ENCODE measurements around the gene PGRMC2. TPM values are rescaled to one million over a fixed set of nuclear protein-coding genes. Genes with fewer than 3 reads are reported as not detected.

Gene PGRMC2
- total RNA-seq, 1 donor from 2014 or later: 7.9 TPM

DNA sequence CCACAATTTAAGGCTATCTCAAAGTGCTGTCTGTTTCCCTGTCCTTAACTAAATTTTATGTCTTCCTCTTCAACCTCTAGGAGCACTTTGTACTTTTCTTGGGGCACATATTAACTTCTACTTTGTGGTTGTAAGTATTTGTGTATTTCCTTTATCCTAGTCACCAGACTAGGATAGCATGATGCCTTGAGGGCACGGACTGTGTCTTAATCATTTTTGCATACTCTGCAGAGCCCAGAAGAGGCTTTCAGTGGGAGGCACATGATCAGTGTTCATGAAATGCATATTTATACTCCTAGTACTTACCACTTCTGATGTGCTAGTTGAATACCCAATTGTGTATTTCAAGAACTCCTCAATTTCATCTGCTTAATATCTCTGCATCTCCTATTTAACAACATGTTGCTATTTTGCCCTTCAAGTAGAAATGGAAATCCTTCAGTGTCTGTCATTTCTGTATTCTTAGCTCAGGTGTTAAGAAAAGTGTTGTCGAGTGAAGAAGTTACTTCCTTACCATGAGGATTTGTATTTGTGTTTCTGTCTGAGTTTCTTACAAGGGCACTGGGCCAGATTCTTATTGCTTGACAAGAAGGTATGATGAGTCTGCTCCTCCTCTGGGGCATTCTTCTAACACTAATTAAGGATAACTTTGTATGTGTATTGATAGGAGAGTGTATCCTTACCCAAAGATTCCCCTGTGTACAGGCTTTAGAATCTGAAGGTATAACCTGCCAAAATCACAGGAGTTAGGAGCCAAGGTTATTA lies 28.3 kb upstream of the PGRMC2 start:
- FAIRE-seq: no peak
- Histone ChIP-seq H3K27me3 (ENCODE audit: control insufficient read depth, insufficient read depth, low read length) (no peaks in the 10 kb centered on the region), H3K36me3 (ENCODE audit: control insufficient read depth, insufficient read depth, low read length) (no peaks in the 10 kb centered on the region), H3K4me3 (ENCODE audit: low read depth, low read length) (no peak overlapping the region)
- DNase-seq (ENCODE audit: low read depth): peak; percentile 55
- TF ChIP-seq CTCF (IDR thresholded peaks at IDR 0.05; ENCODE audit: insufficient read depth, low read length, severe bottlenecking): no peak

GRCh38 chr4:128311659-128312403 lies 24.2 kb upstream of the PGRMC2 start:
- FAIRE-seq (no peak), DNase-seq (ENCODE audit: low read depth) (peak; percentile 54)
- no peak overlapping the region for H3K4me3 ChIP-seq (ENCODE audit: low read depth, low read length)
- no peak for TF ChIP-seq CTCF (IDR thresholded peaks at IDR 0.05; ENCODE audit: insufficient read depth, low read length, severe bottlenecking)
- H3K36me3 ChIP-seq (ENCODE audit: control insufficient read depth, insufficient read depth, low read length): no peaks in the 10 kb centered on the region
- no peaks in the 10 kb centered on the region for H3K27me3 ChIP-seq (ENCODE audit: control insufficient read depth, insufficient read depth, low read length)

- H3K36me3 ChIP-seq (ENCODE audit: control insufficient read depth, insufficient read depth, low read length): no peaks in the 10 kb centered on the region
- FAIRE-seq (no peak), DNase-seq (ENCODE audit: low read depth) (no peak)
- TF ChIP-seq CTCF (IDR thresholded peaks at IDR 0.05; ENCODE audit: insufficient read depth, low read length, severe bottlenecking): peak; percentile 10
- no peaks in the 10 kb centered on the region for H3K27me3 ChIP-seq (ENCODE audit: control insufficient read depth, insufficient read depth, low read length)
- no peak overlapping the region for H3K4me3 ChIP-seq (ENCODE audit: low read depth, low read length)
Measured at GRCh38 chr4:128310266-128310697, 22.7 kb upstream of the PGRMC2 start.

- H3K36me3 ChIP-seq (ENCODE audit: control insufficient read depth, insufficient read depth, low read length): no peaks in the 10 kb centered on the region
- no peak overlapping the region for H3K4me3 ChIP-seq (ENCODE audit: low read depth, low read length)
- no peaks in the 10 kb centered on the region for H3K27me3 ChIP-seq (ENCODE audit: control insufficient read depth, insufficient read depth, low read length)
- no peak for TF ChIP-seq CTCF (IDR thresholded peaks at IDR 0.05; ENCODE audit: insufficient read depth, low read length, severe bottlenecking)
- no peak for DNase-seq (ENCODE audit: low read depth)
- no peak for FAIRE-seq
Measured at GRCh38 chr4:128309585-128309984, 22.0 kb upstream of the PGRMC2 start.

DNA sequence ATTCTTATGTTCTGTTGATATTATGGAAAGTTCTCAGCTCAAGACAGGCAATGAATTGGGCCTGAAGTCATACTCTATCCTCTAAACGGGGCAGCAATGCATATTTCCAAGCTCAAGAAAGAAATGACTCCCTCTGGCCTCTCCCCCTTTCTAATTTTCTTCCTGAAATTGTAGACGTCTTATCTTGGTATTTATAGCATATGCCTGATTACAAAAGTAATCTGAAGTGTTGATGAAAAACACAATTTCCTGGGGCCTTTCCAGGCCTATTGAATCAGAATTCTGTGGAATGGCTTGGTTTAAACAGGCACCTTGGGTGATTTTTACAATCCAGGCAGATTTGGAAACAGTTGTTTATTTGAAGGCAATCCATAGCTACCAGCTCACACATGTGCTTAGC lies 21.4 kb upstream of the PGRMC2 start:
- DNase-seq (ENCODE audit: low read depth) (no peak), FAIRE-seq (no peak)
- no peak for TF ChIP-seq CTCF (IDR thresholded peaks at IDR 0.05; ENCODE audit: insufficient read depth, low read length, severe bottlenecking)
- H3K4me3 ChIP-seq (ENCODE audit: low read depth, low read length): no peak overlapping the region
- no peaks in the 10 kb centered on the region for H3K27me3 ChIP-seq (ENCODE audit: control insufficient read depth, insufficient read depth, low read length)
- no peaks in the 10 kb centered on the region for H3K36me3 ChIP-seq (ENCODE audit: control insufficient read depth, insufficient read depth, low read length)
